Measurements from ENCODE around the gene PSMA3.

Gene PSMA3

DNA sequence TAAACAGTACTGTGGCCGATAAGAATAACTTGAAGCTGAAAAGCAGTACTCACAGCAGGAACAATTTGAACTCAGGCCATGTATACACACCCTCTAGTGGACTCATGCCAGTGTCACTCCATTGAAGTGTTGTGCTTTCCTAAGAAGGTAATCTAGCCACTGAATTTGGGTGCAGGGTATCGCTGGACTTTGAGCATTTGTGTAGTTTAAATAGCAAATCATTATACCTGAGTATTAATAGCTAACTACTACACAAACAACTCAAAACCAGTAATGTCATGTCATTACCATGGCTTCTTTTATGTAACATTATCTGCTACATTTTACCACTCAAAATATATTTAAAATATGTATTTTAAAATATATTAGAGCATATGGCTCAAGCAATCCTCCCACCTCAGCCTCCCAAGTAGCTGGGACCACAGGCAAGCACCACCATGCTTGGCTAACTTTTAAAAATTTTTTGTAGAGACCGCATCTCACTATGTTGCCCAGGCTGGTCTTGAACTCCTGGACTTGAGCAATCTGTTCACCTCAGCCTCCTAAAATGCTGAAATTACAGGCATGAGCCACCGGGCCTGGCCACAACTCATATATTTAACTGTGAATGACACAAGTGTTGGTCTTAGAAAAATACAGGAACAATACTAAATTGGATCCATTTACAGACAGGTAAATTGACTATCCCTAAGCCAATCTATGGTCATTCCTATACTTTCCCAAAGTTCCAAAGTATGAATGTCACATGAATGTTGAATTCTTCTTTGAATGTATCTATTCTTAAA, 28.1 kb downstream of the PSMA3 start:
- TF ChIP-seq, protein P1, sequence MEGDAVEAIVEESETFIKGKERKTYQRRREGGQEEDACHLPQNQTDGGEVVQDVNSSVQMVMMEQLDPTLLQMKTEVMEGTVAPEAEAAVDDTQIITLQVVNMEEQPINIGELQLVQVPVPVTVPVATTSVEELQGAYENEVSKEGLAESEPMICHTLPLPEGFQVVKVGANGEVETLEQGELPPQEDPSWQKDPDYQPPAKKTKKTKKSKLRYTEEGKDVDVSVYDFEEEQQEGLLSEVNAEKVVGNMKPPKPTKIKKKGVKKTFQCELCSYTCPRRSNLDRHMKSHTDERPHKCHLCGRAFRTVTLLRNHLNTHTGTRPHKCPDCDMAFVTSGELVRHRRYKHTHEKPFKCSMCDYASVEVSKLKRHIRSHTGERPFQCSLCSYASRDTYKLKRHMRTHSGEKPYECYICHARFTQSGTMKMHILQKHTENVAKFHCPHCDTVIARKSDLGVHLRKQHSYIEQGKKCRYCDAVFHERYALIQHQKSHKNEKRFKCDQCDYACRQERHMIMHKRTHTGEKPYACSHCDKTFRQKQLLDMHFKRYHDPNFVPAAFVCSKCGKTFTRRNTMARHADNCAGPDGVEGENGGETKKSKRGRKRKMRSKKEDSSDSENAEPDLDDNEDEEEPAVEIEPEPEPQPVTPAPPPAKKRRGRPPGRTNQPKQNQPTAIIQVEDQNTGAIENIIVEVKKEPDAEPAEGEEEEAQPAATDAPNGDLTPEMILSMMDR (IDR thresholded peaks at IDR 0.05; ENCODE audit: low read depth, low read length, missing control alignments), result no peak
- DNase-seq (ENCODE audit: low read depth), result no peak
- H3K4me3 ChIP-seq (ENCODE audit: low read depth, low read length), result no peak overlapping the region

DNA sequence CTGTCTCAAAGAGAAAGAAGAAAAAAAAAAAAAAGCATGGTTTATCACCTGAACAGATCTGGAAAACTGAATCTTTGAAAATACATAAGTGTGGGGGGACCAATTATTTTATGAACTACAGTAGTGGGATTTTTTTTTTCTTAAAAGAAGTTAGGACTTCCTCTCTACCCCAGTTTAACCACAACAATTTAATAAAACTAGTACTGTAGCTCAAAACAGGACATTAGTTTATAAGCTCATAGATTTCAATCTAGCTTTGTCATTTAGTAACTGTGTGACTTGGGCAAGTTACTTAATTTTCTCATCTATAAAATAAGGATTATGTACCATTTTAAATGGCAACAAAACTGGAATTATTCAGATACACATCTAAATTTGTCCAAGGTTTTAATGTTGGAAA, 30.2 kb downstream of the PSMA3 start:
- DNase-seq (ENCODE audit: low read depth), result no peak
- H3K4me3 ChIP-seq (ENCODE audit: low read depth, low read length), result no peak overlapping the region
- TF ChIP-seq, protein P1 (IDR thresholded peaks at IDR 0.05; ENCODE audit: low read depth, low read length, missing control alignments), result no peak

DNA sequence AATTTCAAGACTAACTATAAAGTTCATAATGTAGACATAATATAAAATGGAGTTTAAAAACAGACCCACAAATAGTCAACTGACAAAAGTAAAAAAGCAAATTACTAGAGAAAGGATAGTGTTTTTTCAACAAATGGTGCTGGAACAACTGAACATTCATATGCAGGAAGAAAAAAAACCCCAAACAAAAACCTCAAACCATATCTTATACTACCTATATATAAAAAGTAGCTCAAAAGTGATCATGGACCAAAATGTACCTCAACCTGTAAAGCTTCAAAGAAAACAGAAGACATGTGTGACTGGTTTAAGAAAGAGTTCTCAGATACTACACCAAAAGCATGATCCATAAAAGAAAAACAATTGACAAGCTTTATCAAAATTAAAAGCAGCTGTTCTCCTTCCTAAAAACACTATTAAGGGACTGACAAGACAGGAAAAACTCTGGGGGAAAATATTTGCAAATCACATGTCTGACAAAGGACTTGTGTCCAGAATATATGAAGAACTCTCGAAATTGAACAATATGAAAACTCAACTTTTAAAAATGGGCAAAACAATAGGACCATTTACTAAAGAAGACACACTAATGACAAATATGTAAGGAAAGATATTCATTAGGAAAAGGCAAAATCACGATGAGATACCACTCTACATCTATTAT, 31.0 kb downstream of the PSMA3 start:
- no peak for DNase-seq (ENCODE audit: low read depth)
- H3K4me3 ChIP-seq (ENCODE audit: low read depth, low read length), result no peak overlapping the region

DNA sequence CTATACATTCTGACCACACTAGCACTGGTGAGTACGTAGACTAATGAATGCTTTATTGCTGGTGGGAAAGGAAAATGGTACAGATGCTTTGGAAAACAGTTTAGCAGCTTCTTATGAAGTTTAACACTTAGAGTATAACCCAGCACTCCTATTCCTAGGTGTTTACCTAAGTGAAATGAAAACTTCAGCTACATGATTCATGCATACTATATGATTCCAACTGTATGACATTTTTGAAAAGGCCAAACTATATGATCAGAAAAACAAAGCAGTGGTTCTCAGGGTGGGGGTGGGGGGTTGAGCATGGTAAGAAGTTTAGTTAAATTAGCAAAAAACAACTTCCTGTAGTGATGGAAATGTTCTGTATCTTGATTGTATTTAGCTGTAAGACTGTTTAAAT, 31.6 kb downstream of the PSMA3 start:
- DNase-seq (ENCODE audit: low read depth), result no peak
- no peak overlapping the region for H3K4me3 ChIP-seq (ENCODE audit: low read depth, low read length)
- TF ChIP-seq, protein P1 (IDR thresholded peaks at IDR 0.05; ENCODE audit: low read depth, low read length, missing control alignments), result no peak

More for the DNA sequence above, 31.0 kb downstream of the PSMA3 start:
- TF ChIP-seq, protein P1 (IDR thresholded peaks at IDR 0.05; ENCODE audit: low read depth, low read length, missing control alignments), result no peak

DNA sequence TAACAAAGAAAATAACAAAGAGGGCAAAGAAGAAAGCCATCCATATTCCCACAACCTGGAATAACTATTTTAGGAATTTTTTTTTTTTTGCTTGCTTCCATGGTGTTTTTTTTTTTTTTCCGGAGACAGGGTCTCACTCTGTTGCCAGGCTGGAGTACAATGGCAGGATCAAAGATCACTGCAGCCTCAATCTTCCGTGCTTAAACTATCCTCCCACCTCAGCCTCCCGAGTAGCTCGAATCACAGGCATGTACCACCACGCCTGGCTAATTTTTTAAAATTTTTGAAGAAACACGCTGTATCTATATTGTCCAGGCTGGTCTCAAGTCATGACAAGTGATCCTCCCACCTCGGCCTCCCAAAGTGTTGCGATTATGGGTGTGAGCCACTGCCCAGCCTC, 33.5 kb downstream of the PSMA3 start:
- TF ChIP-seq, protein P1 (IDR thresholded peaks at IDR 0.05; ENCODE audit: low read depth, low read length, missing control alignments), result no peak
- H3K4me3 ChIP-seq (ENCODE audit: low read depth, low read length), result no peak overlapping the region
- DNase-seq (ENCODE audit: low read depth), result no peak

DNA sequence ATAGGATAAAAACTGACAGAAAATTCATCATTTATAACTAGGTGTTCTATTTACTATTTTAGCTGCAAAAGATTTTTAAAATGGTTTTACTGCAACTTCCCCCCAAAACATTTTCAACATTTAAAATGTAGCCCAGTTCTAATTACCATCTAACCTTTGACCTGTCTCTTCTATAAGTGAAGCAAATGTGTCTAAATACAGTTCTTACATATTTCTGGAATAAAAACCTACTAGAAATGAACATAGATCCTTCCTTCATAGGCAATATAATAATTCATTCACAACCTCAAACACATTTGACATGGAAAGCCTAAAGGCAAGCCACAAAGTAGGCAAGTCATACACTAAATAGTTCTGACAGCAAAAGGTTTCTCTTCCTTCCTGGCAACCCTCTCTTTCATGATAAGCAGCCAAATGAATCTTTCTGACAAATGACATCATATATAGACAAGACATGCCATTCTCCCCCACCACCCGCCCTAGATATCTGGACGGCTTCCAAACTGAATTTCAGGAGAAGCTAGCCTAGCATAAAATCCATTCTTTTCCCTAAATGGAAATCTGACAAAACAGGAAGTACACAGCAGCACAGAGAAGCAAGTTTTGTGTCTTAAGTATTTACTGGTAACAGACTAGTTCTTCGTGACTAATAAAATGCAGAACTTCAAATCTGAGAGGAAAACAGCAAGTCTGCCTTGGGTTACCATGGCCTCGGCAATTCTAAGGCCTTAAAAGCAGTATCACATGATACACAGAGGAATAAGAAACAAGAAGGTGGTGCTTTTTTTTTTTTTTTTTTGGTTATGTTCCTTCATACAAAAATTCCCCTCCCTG, 36.5 kb downstream of the PSMA3 start:
- no peak for DNase-seq (ENCODE audit: low read depth)
- no peak overlapping the region for H3K4me3 ChIP-seq (ENCODE audit: low read depth, low read length)

More for the DNA sequence above, 36.5 kb downstream of the PSMA3 start:
- TF ChIP-seq, protein P1 (IDR thresholded peaks at IDR 0.05; ENCODE audit: low read depth, low read length, missing control alignments), result no peak
